Activated CD8-positive, alpha-beta memory T cell treated with anti-CD3 and anti-CD28 coated beads, Interleukin-2, amount 50 U/mL, for 48 hours (primary cell): ENCODE measurements around the gene SNRNP200.
"Not testable (repeated sequence)": the region's sequence is repeated elsewhere in the genome, so short reads cannot be mapped to it uniquely, and the experiment has no call there.

Experiments used
- DNase-seq: peaks from one replicate; pipeline ENCODE4 v3.0.0-alpha.2; 2020

Gene SNRNP200

GRCh38 chr2:96325041-96325883, 19.9 kb upstream of the SNRNP200 start, which contains the start of gene ITPRIPL1:
Gene ITPRIPL1, plus strand, starts transcription at chr2:96325317. Its CDS starts 523 bp downstream, at chr2:96325840.
- DNase-seq: peak; percentile 79

GRCh38 chr2:96324721-96325040, 19.3 kb upstream of the SNRNP200 start:
- DNase-seq: no peak

GRCh38 chr2:96323849-96324248, 18.5 kb upstream of the SNRNP200 start:
- DNase-seq: no peak

- DNase-seq: peak; percentile 76
These were observed 15.6 kb upstream of the SNRNP200 start for GRCh38 chr2:96320728-96321622.

- no peak for DNase-seq
These were observed 15.0 kb upstream of the SNRNP200 start for GRCh38 chr2:96320326-96320725.

- no peak for DNase-seq
These were observed 14.1 kb upstream of the SNRNP200 start for GRCh38 chr2:96319396-96319795.

GRCh38 chr2:96318723-96319122, 13.4 kb upstream of the SNRNP200 start:
- DNase-seq: no peak

- DNase-seq: no peak
These were observed 12.2 kb upstream of the SNRNP200 start for GRCh38 chr2:96317584-96317997.

- DNase-seq: no peak
These were observed 11.7 kb upstream of the SNRNP200 start for GRCh38 chr2:96316999-96317398.

- DNase-seq: no peak
These were observed 10.2 kb upstream of the SNRNP200 start for GRCh38 chr2:96315400-96316071.

GRCh38 chr2:96315005-96315399, 9.7 kb upstream of the SNRNP200 start:
- DNase-seq: no peak

GRCh38 chr2:96308248-96308647, 2.9 kb upstream of the SNRNP200 start:
- DNase-seq: no peak

GRCh38 chr2:96306370-96306769, 1.0 kb upstream of the SNRNP200 start:
- no peak for DNase-seq

GRCh38 chr2:96305979-96306308, 598 bp upstream of the SNRNP200 start:
- DNase-seq: peak; percentile 66

GRCh38 chr2:96304606-96305005, 740 bp downstream of the SNRNP200 start:
- no peak for DNase-seq

GRCh38 chr2:96301865-96302264, 3.5 kb downstream of the SNRNP200 start:
- no peak for DNase-seq

- DNase-seq: no peak
These were observed 8.4 kb downstream of the SNRNP200 start for GRCh38 chr2:96296925-96297324.

GRCh38 chr2:96294271-96294670, 11.1 kb downstream of the SNRNP200 start:
- DNase-seq: not testable (repeated sequence)

GRCh38 chr2:96291751-96292150, 13.6 kb downstream of the SNRNP200 start:
- no peak for DNase-seq

GRCh38 chr2:96287273-96287856, 18.0 kb downstream of the SNRNP200 start:
- no peak for DNase-seq

- no peak for DNase-seq
These were observed 28.4 kb downstream of the SNRNP200 start for GRCh38 chr2:96276787-96277499.

- DNase-seq: no peak
These were observed 30.8 kb downstream of the SNRNP200 start for GRCh38 chr2:96274355-96275056.
